Muscle of back (tissue), 11 donors: ENCODE data around the gene GULP1. TPM values are rescaled to one million over a fixed set of nuclear protein-coding genes. Genes with fewer than 3 reads are reported as not detected.
A peak's percentile ranks its signal among the peaks of the same experiment; 100 is the strongest.
"Not testable (repeated sequence)": the region's sequence is repeated elsewhere in the genome, so short reads cannot be mapped to it uniquely, and the experiment has no call there.

Source experiments
- DNase-seq, 3 donors: peaks; one replicate each; pipeline versions ENCODE4 v3.0.0 to v3.0.0-alpha.2; 2013
- polyA plus RNA-seq, 10 donors: library from polyadenylated mRNA; unstranded; fragments of 120-200 nt; gene quantifications; one replicate each; pipeline ENCODE4 v1.2.1, GENCODE V29; 2013; ENCODE audit not compliant: insufficient read length in 10 of 10

The GULP1 gene
- polyA plus RNA-seq, 10 donors, result 20.1 to 25.3 (median 21.7) TPM

- no peak for DNase-seq
These were observed 309.0 kb downstream of the GULP1 start for GRCh38 chr2:188600536-188601210.

- DNase-seq, result no peak
These were observed 309.7 kb downstream of the GULP1 start for GRCh38 chr2:188601391-188601790.

GRCh38 chr2:188601927-188602326 is 310.3 kb downstream of the GULP1 start:
- peak in 1 of 3 donors; percentile 52 for DNase-seq

- DNase-seq, result no peak
These were observed 312.9 kb downstream of the GULP1 start for GRCh38 chr2:188604579-188604978.

- DNase-seq, result not testable (repeated sequence)
These were observed 314.2 kb downstream of the GULP1 start for GRCh38 chr2:188605609-188606584.

- DNase-seq, result not testable (repeated sequence)
These were observed 314.9 kb downstream of the GULP1 start for GRCh38 chr2:188606596-188606995.

- DNase-seq, result no peak
These were observed 315.8 kb downstream of the GULP1 start for GRCh38 chr2:188607501-188607900.

- DNase-seq, result no peak
These were observed 317.8 kb downstream of the GULP1 start for GRCh38 chr2:188609321-188610049.

GRCh38 chr2:188610050-188610444 is 318.4 kb downstream of the GULP1 start:
- no peak for DNase-seq

- DNase-seq, result no peak
These were observed 319.2 kb downstream of the GULP1 start for GRCh38 chr2:188610827-188611226.

GRCh38 chr2:188619146-188619545 is 327.5 kb downstream of the GULP1 start:
- no peak for DNase-seq

GRCh38 chr2:188620916-188621315 is 329.2 kb downstream of the GULP1 start:
- DNase-seq, result no peak

- DNase-seq, result peak in 2 of 3 donors; percentile 47 to 73
These were observed 331.1 kb downstream of the GULP1 start for GRCh38 chr2:188622601-188623260.

- DNase-seq, result peak; percentile 71 to 89 (median 76)
These were observed 332.4 kb downstream of the GULP1 start for GRCh38 chr2:188623995-188624643.

GRCh38 chr2:188627471-188627870 is 335.8 kb downstream of the GULP1 start:
- DNase-seq, result peak in 1 of 3 donors; percentile 45

- DNase-seq, result peak in 1 of 3 donors; percentile 45
These were observed 337.5 kb downstream of the GULP1 start for GRCh38 chr2:188628989-188629752.

GRCh38 chr2:188629753-188630527 is 338.3 kb downstream of the GULP1 start:
- DNase-seq, result peak in 1 of 3 donors; percentile 79

- DNase-seq, result no peak
These were observed 339.5 kb downstream of the GULP1 start for GRCh38 chr2:188631037-188631809.
